Type B pancreatic cell (in vitro differentiated cells): ENCODE data around the gene TRIM7. TPM values are rescaled to one million over a fixed set of nuclear protein-coding genes. Genes with fewer than 3 reads are reported as not detected.
A peak's percentile ranks its signal among the peaks of the same experiment; 100 is the strongest.

Experiments
- DNase-seq: peaks from one replicate; pipeline ENCODE4 v3.0.0; 2021; ENCODE audit warnings: mixed read lengths; ENCODE audit not compliant: unreplicated experiment; ENCODE audit errors: extremely low spot score
- H3K27ac Mint-ChIP-seq: 2 replicates; pipeline ENCODE4 v1.8.0; 2021; ENCODE audit warnings: mild to moderate bottlenecking, mixed read lengths
- H3K27me3 Mint-ChIP-seq: 2 replicates; pipeline ENCODE4 v1.8.0; 2021; ENCODE audit warnings: mixed read lengths
- H3K36me3 Mint-ChIP-seq: 2 replicates; pipeline ENCODE4 v1.8.0; 2021; ENCODE audit warnings: mixed read lengths
- H3K4me1 Mint-ChIP-seq: one replicate; pipeline ENCODE4 v1.8.0; 2021; ENCODE audit warnings: mixed read lengths; ENCODE audit not compliant: unreplicated experiment
- H3K4me3 Mint-ChIP-seq: 2 replicates; pipeline ENCODE4 v1.8.0; 2021; ENCODE audit warnings: mild to moderate bottlenecking, mixed read lengths
- H3K9me3 Mint-ChIP-seq: 2 replicates; pipeline ENCODE4 v1.8.0; 2021; ENCODE audit warnings: mixed read lengths
- total RNA-seq: library from RNA; stranded (reverse); gene quantifications from 2 replicates; pipeline ENCODE4 v1.2.1, GENCODE V29; 2021; ENCODE audit warnings: low replicate concordance
- TF ChIP-seq, protein P1 (sequence below): fragments of 200-600 bp; sonication (generic); conservative IDR thresholded peaks from 2 replicates; pipeline ENCODE4 v1.5.0; 2021; ENCODE audit warnings: antibody characterized with exemption, mild to moderate bottlenecking

TRIM7 gene
- total RNA-seq, 1 donor from 2014 or later, result 0.58 TPM

DNA sequence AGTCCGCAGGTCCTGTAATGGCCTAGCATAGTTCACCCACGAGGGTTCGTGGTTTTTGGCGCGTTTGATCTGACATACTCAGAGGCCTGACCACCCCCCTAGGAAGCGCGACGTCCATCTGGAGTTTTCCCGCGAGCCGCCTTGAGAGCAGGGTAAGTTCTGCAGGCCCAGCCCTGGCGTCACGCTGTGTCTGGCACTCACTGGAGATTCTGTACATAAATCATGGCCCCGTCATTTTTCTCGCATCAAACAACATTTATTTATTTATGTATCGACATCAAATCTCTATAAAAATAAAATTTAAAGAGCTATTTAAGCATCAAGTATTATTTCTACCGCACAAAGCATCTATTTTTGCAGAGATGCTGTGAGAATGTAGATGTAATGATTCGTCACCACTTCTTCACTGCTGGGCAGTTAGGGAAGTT, 17.6 kb upstream of the TRIM7 start:
- peaks cover 32% of the 10 kb centered on the region for H3K4me1 Mint-ChIP-seq
- peak overlapping the region; percentile 100 for H3K27ac Mint-ChIP-seq
- peaks cover 21% of the 10 kb centered on the region for H3K27me3 Mint-ChIP-seq
- DNase-seq, result no peak
- peaks cover 14% of the 10 kb centered on the region for H3K36me3 Mint-ChIP-seq
- TF ChIP-seq, protein P1, sequence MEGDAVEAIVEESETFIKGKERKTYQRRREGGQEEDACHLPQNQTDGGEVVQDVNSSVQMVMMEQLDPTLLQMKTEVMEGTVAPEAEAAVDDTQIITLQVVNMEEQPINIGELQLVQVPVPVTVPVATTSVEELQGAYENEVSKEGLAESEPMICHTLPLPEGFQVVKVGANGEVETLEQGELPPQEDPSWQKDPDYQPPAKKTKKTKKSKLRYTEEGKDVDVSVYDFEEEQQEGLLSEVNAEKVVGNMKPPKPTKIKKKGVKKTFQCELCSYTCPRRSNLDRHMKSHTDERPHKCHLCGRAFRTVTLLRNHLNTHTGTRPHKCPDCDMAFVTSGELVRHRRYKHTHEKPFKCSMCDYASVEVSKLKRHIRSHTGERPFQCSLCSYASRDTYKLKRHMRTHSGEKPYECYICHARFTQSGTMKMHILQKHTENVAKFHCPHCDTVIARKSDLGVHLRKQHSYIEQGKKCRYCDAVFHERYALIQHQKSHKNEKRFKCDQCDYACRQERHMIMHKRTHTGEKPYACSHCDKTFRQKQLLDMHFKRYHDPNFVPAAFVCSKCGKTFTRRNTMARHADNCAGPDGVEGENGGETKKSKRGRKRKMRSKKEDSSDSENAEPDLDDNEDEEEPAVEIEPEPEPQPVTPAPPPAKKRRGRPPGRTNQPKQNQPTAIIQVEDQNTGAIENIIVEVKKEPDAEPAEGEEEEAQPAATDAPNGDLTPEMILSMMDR, result peak; percentile 68
- H3K9me3 Mint-ChIP-seq, result no peaks in the 10 kb centered on the region
- H3K4me3 Mint-ChIP-seq, result peak overlapping the region; percentile 99

DNA sequence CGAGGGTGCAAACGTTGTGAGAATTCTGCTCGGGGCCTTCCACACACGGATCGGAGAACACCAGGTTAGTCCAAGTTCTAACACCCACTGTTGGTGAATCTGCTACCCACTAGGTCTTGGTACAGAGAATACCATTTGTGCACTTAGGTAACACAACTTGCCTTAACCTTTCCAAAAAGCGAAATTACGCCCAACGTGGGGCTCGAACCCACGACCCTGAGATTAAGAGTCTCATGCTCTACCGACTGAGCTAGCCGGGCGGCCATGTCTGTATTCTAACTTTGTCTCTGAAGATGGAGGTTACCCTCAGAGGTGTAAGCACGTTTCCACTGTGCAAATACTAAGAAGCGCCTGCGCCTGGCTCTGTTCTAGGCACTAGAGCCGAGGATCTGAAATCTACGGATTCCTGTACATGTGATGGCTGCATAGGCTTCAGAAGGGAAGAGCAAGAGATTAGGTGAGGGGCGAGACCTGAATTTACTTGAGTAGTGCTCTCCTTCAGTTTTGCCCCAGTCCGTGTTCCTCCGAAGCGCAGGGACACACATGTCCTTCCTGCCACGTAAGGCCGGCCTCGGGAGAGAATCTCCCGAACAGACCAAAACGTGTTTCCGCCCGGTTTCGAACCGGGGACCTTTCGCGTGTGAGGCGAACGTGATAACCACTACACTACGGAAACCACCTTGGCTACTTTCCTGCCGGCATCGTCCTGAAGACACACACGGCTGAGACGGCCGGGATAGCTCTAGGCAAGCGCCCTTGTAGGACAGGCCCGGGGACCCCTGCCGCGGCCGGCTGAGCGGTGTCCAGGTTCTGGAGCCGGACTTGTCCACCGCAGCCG, 17.0 kb upstream of the TRIM7 start:
- peak overlapping the region; percentile 99 for H3K4me3 Mint-ChIP-seq
- DNase-seq, result peak; percentile 97
- peak overlapping the region; percentile 100 for H3K27ac Mint-ChIP-seq
- TF ChIP-seq, protein P1, result no peak
- peaks cover 24% of the 10 kb centered on the region for H3K27me3 Mint-ChIP-seq
- peaks cover 14% of the 10 kb centered on the region for H3K36me3 Mint-ChIP-seq
- peaks cover 36% of the 10 kb centered on the region for H3K4me1 Mint-ChIP-seq
- H3K9me3 Mint-ChIP-seq, result no peaks in the 10 kb centered on the region

DNA sequence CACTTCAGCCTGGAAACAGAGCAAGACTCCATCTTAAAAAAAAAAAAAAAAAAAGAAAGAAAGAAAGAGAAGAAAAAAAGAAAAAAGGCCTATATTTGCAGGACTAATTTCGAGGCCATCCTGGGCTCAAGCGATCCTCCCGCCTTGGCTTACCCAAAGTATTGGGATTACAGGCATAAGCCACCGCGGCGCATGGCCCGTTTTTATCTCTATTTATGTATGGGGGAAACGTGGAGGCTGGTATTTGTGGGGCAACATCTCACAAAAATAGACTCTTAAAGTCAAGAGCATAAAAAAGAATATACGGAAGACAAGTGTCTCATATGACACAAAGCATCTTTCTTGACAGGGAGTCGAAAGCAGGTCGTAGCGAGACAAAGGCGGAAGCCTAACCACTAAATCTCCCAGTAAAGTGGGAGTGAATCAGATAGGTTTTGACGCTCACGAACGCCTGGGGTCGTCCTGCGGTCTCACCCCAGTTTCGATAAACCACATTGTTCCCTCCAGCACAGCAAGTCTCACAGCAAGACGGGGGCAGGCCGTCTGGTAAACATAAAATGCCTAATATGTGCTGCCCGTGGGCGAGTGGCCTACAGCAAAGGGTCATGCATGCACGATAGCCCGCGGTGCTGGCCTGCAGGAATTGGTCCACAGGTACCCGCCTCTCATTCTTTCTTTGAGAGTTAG, 16.3 kb upstream of the TRIM7 start:
- no peak for DNase-seq
- no peaks in the 10 kb centered on the region for H3K9me3 Mint-ChIP-seq
- TF ChIP-seq, protein P1, result no peak
- peaks cover 14% of the 10 kb centered on the region for H3K36me3 Mint-ChIP-seq
- peaks cover 27% of the 10 kb centered on the region for H3K27me3 Mint-ChIP-seq
- peak overlapping the region; percentile 99 for H3K4me3 Mint-ChIP-seq
- H3K27ac Mint-ChIP-seq, result peak overlapping the region; percentile 100
- H3K4me1 Mint-ChIP-seq, result peaks cover 40% of the 10 kb centered on the region

DNA sequence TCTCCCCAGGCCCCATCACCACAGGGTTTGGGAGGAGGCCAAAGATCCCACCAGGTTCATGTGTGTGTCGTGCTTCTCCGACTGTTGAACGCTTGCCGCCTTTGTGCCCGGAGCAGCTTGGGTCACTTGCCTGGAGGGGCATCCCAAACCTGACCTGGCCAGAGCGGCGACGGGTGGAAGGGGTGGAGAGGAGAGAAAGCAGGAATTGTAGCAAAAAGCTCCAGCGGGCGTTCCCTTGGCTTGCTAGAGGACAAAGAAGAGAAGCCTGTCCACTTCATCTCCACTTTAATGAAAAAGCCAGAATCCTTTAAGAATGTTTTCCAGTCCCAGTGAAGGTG, 15.2 kb upstream of the TRIM7 start:
- H3K4me3 Mint-ChIP-seq, result peak overlapping the region; percentile 74
- peaks cover 29% of the 10 kb centered on the region for H3K27me3 Mint-ChIP-seq
- H3K27ac Mint-ChIP-seq, result peak overlapping the region; percentile 8
- H3K4me1 Mint-ChIP-seq, result peaks cover 42% of the 10 kb centered on the region
- TF ChIP-seq, protein P1, result no peak
- H3K9me3 Mint-ChIP-seq, result no peaks in the 10 kb centered on the region
- no peak for DNase-seq
- peaks cover 14% of the 10 kb centered on the region for H3K36me3 Mint-ChIP-seq

DNA sequence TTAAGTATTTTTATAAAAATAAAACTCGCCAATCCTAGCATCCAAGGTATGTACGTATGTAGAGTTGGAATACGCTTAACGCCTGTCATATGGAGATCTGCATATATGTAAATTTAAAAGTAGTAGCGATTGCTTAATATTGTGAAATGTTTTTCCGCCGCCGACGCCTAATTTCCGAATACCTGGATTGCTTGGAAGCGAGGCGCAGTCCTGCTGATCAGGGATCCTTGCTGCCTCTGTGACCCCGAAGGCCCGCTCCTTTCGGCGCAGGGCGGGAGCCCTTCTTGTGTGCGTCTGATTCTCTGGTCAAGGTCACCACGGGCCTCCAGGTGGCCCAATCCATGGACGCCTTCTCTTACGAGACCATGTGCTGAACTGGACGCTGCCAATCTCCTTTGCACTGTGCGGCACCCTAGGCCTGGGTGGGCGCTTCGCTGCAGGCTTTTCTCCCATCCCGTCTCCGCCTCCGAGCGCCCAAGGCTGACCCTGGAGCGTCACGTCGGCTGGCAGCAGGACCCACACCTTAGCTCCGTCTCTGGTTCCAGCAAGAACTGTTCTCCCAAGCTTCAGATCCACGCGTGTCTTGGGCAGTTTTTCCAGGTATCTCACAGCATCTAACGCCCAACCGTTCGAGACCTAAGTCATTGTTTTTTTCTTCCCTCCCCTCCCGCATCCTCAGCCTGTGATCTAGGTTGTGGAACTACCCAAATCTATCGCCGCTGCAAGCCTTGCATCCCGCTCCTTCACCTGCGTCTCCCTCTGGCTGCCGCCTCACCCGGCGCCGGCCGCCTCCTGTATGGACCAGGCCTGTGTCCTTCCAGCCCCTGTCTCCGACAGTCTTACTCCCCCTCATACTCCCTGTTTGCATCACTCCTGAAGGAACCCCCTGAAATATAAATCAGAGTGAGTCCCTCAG, 14.5 kb upstream of the TRIM7 start:
- peak overlapping the region; percentile 8 for H3K27ac Mint-ChIP-seq
- H3K36me3 Mint-ChIP-seq, result peaks cover 14% of the 10 kb centered on the region
- no peaks in the 10 kb centered on the region for H3K9me3 Mint-ChIP-seq
- peaks cover 29% of the 10 kb centered on the region for H3K27me3 Mint-ChIP-seq
- DNase-seq, result no peak
- TF ChIP-seq, protein P1, result no peak
- H3K4me1 Mint-ChIP-seq, result peaks cover 38% of the 10 kb centered on the region
- peak overlapping the region; percentile 74 for H3K4me3 Mint-ChIP-seq
